ENCODE data around the gene PLK1. TPM values are rescaled to one million over a fixed set of nuclear protein-coding genes. Genes with fewer than 3 reads are reported as not detected.

PLK1 gene
- total and polyA plus RNA-seq, 7 donors: 0.43 to 0.98 (median 0.73) TPM

GRCh38 chr16:23651943-23652468 is 26.7 kb upstream of the PLK1 start:
- no peak overlapping the region for H3K27ac ChIP-seq
- ATAC-seq (no peak), DNase-seq (no peak)
- H3K36me3 ChIP-seq (ENCODE audit: insufficient read depth in 1 of 2, low read depth in 1 of 2): peaks cover 0 to 39% of the 10 kb centered on the region in 2 donors
- H3K4me3 ChIP-seq: no peak overlapping the region
- TF ChIP-seq CTCF (IDR thresholded peaks at IDR 0.05): no peak
- peaks cover 6% of the 10 kb centered on the region for H3K4me1 ChIP-seq
- no peaks in the 10 kb centered on the region for H3K9me3 ChIP-seq
- WGBS, 3 donors: 92 to 96% (median 96%) methylated on average over 4 of the region's 4 CpGs
- intact Hi-C loops (cut with DNase I): no loop called here
- no peaks in the 10 kb centered on the region for H3K27me3 ChIP-seq (ENCODE audit: insufficient read depth in 3 of 3, low read length in 2 of 3)

DNA sequence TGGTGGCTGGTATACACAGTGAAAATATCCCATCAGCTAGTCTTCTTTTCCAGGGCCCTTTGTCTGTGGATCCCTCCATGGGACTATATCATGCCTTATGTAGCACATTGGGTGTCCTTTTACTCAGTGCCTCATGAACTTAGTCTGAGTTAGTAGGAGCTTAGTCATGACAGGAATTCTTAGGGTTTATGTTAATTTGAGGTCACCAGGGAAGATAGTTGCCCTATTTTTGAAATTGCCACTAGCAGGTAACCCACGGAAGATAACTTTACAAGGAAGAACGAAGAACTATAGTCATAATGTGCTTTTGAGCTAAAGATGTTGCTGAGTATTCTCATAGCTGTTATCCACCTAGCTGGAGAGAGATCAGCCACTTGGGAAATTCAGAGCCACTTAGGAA is 14.8 kb upstream of the PLK1 start:
- Histone ChIP-seq H3K27me3 (ENCODE audit: insufficient read depth in 3 of 3, low read length in 2 of 3) (no peaks in the 10 kb centered on the region), H3K27ac (no peak overlapping the region), H3K4me3 (no peak overlapping the region), H3K4me1 (no peaks in the 10 kb centered on the region), H3K36me3 (ENCODE audit: insufficient read depth in 1 of 2, low read depth in 1 of 2) (peaks cover 17 to 100% of the 10 kb centered on the region in 2 donors), H3K9me3 (no peaks in the 10 kb centered on the region)
- intact Hi-C loops (cut with DNase I): no loop called here
- ATAC-seq: no peak
- no peak for TF ChIP-seq CTCF (IDR thresholded peaks at IDR 0.05)
- 94 to 99% (median 97%) methylated on average over 2 of the region's 2 CpGs for WGBS, 3 donors
- no peak for DNase-seq

- no peak for DNase-seq
- peaks cover 11% of the 10 kb centered on the region for H3K4me1 ChIP-seq
- H3K36me3 ChIP-seq (ENCODE audit: insufficient read depth in 1 of 2, low read depth in 1 of 2): peaks cover 15 to 88% of the 10 kb centered on the region in 2 donors
- H3K27me3 ChIP-seq (ENCODE audit: insufficient read depth in 3 of 3, low read length in 2 of 3): no peaks in the 10 kb centered on the region
- TF ChIP-seq CTCF (IDR thresholded peaks at IDR 0.05): no peak
- H3K27ac ChIP-seq: no peak overlapping the region
- ATAC-seq: no peak
- intact Hi-C loops (cut with DNase I): no loop called here
- 88 to 95% (median 93%) methylated on average over 7 of the region's 7 CpGs for WGBS, 3 donors
- no peak overlapping the region for H3K4me3 ChIP-seq
- no peaks in the 10 kb centered on the region for H3K9me3 ChIP-seq
Measured at GRCh38 chr16:23666571-23667354, 11.9 kb upstream of the PLK1 start.

DNA sequence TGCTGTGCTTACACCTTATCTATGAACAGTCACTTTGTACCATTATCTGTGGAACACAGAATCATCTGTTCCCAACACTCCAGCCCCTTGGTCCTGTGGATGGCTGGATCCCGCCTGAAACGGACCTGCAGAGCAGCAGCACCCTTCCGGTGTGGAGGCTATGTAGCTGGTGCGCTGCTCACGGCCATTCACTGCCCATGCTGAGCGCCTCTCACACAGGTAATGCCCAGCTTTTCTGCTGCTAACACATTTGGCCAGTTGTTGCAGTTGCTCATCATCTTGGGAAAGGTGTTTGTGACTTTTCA is 11.4 kb upstream of the PLK1 start:
- 93 to 94% (median 94%) methylated on average over 6 of the region's 6 CpGs for WGBS, 3 donors
- no peak for TF ChIP-seq CTCF (IDR thresholded peaks at IDR 0.05)
- intact Hi-C loops (cut with DNase I): no loop called here
- H3K9me3 ChIP-seq: no peaks in the 10 kb centered on the region
- H3K36me3 ChIP-seq (ENCODE audit: insufficient read depth in 1 of 2, low read depth in 1 of 2): peaks cover 15 to 88% of the 10 kb centered on the region in 2 donors
- H3K4me1 ChIP-seq: peaks cover 11% of the 10 kb centered on the region
- H3K27me3 ChIP-seq (ENCODE audit: insufficient read depth in 3 of 3, low read length in 2 of 3): no peaks in the 10 kb centered on the region
- no peak overlapping the region for H3K27ac ChIP-seq
- H3K4me3 ChIP-seq: no peak overlapping the region
- DNase-seq (no peak), ATAC-seq (no peak)

Data from psoas muscle (tissue), 8 donors.